Suprapubic skin (tissue), 4 donors: ENCODE data around the gene KCNIP3. TPM values are rescaled to one million over a fixed set of nuclear protein-coding genes. Genes with fewer than 3 reads are reported as not detected.

ENCODE experiments used
- DNase-seq, 2 donors: peaks; one replicate each; pipeline ENCODE4 v3.0.0-alpha.2; 2019; ENCODE audit warnings: low spot score in 2 of 2
- H3K27ac ChIP-seq: fragments of 200-600 bp; sonication (generic); one replicate; pipeline ENCODE4 v1.5.1; 2019
- H3K27me3 ChIP-seq: fragments of 200-600 bp; sonication (generic); one replicate; pipeline ENCODE4 v1.5.1; 2019
- H3K36me3 ChIP-seq: fragments of 200-600 bp; sonication (generic); one replicate; pipeline ENCODE4 v1.5.1; 2019
- H3K4me1 ChIP-seq: fragments of 200-600 bp; sonication (generic); one replicate; pipeline ENCODE4 v1.5.1; 2019
- H3K4me3 ChIP-seq: fragments of 200-600 bp; sonication (generic); one replicate; pipeline ENCODE4 v1.5.1; 2019; ENCODE audit warnings: mild to moderate bottlenecking
- H3K9me3 ChIP-seq: fragments of 200-600 bp; sonication (generic); one replicate; pipeline ENCODE4 v1.5.1; 2019
- CTCF ChIP-seq, 2 donors: fragments of 200-600 bp in 1 of 2; fragments of 450-650 bp in 1 of 2; sonication (generic) in 1 of 2; IDR thresholded peaks; one replicate each; pipeline ENCODE4 v1.5.1; 2016 to 2019; ENCODE audit warnings: antibody characterized with exemption in 2 of 2, mild to moderate bottlenecking in 1 of 2, moderate library complexity in 1 of 2
- EP300 ChIP-seq: sonication (generic); formaldehyde crosslinking; IDR thresholded peaks from one replicate; pipeline ENCODE4 v1.6.1; 2017; ENCODE audit warnings: antibody characterized with exemption
- POLR2A ChIP-seq, 2 donors: fragments of 450-650 bp; IDR thresholded peaks; one replicate each; pipeline ENCODE4 v1.6.1; 2017; ENCODE audit warnings: antibody characterized with exemption in 2 of 2, mild to moderate bottlenecking in 2 of 2, moderate library complexity in 2 of 2
- POLR2AphosphoS5 ChIP-seq, 3 donors: sonication (generic); formaldehyde crosslinking; IDR thresholded peaks; one replicate each; pipeline ENCODE4 v1.6.1; 2017; ENCODE audit warnings: antibody characterized with exemption in 3 of 3
- WGBS: methylation state at CpG from one replicate; pipeline ENCODE4 v1.1.5; 2018; 5-methylcytosine and 5-hydroxymethylcytosine counted together
- total RNA-seq, 4 donors: library from RNA; depleted of rRNA; stranded (reverse); fragments of >200 nt; gene quantifications; one replicate each; pipeline ENCODE4 v1.1.0, GENCODE V29; 2016

KCNIP3 gene
- total RNA-seq, 4 donors from 2014 or later, result 7.1 to 21.6 (median 13.6) TPM

DNA sequence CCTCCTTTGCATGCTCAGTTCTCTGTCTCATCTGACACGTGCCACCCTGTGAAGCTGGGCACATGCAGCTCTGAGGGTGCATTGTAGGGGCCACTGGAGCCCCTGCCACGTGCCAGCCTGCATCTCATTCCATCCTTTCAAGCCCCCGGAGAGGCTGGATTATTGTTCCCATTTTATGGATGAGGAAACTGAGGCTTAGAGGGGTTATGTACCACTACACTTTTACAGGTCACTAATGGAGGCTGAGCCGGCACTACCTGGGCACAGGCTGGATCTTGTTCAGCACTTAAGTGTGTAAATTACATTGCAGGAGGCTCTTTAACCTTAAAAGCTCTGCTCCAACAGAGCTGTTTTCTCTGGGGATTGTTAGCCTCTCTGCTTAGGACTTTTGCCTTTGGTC is 47.5 kb downstream of the KCNIP3 start:
- TF ChIP-seq CTCF (IDR thresholded peaks at IDR 0.05) (no peak), POLR2A (IDR thresholded peaks at IDR 0.05) (no peak), EP300 (no peak), POLR2AphosphoS5 (IDR thresholded peaks at IDR 0.05) (no peak)
- Histone ChIP-seq H3K27me3 (peaks cover 15% of the 10 kb centered on the region), H3K36me3 (no peaks in the 10 kb centered on the region), H3K9me3 (no peaks in the 10 kb centered on the region), H3K4me1 (peaks cover 34% of the 10 kb centered on the region), H3K4me3 (no peak overlapping the region), H3K27ac (no peak overlapping the region)
- peak in 1 of 2 donors; percentile 29 for DNase-seq
- WGBS, result 82% methylated on average over 4 of the region's 4 CpGs

DNA sequence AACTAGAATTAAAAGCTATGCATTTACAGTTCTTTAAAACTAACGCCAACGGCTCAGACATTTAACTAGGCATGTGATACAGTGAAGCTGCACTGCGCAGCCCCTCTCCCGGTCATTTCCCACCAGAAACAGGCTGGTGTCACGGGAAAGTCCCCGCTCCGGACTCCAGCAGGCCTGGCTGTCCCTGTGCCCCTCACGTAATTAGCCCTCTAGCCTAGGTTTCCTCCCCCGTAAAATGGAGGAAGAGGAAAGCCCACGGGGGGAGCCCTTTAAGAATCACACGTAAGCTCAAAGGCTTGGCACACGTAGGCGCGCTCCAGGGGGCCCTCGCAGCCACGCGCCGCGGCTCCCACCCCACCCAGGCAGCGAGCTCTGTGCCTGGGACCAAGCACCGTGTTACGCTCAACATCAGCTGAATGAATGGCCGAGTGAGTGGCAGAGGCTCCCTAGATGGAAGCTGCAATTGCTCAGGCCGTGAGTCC is 48.0 kb downstream of the KCNIP3 start:
- Histone ChIP-seq H3K27ac (no peak overlapping the region), H3K4me3 (peak overlapping the region; percentile 73), H3K36me3 (no peaks in the 10 kb centered on the region), H3K27me3 (peaks cover 15% of the 10 kb centered on the region), H3K9me3 (no peaks in the 10 kb centered on the region), H3K4me1 (peaks cover 34% of the 10 kb centered on the region)
- 21% methylated on average over 22 of the region's 24 CpGs for WGBS
- TF ChIP-seq EP300 (no peak), CTCF (IDR thresholded peaks at IDR 0.05) (no peak), POLR2A (IDR thresholded peaks at IDR 0.05) (no peak), POLR2AphosphoS5 (IDR thresholded peaks at IDR 0.05) (no peak)
- no peak for DNase-seq

DNA sequence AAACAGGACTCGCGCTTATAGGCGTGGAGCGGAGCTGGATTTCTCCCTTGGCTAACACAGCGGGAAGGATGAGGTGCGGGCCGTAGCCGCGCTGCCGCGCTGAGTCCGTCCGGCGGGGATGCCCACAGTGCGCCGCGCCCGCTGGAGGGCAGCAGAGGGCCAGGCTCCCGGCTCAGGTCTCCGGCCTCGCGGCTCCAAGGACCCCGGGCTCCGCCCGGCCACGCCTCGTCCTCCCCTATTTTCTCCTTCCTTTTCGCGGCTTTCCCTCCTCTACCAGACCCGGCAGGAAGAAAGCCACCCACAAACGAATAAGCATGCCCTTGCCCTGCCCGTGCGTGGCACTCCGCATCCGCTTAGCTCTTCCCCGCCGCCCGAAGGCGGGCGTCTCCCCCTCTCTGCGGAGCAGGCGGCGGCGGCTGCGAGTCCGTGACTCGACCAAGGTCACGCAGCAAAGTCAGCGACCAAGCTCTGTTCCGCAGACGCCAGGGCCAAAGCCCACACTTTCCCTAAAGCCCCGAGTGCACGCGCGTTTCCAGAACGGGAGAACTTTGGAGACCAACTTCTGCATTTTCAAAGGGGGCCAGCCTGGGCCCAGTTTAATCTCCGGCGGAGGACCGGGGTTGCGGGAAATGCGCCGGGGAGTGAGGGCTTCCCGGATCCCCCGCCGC is 48.5 kb downstream of the KCNIP3 start:
- TF ChIP-seq POLR2A (IDR thresholded peaks at IDR 0.05) (no peak), CTCF (IDR thresholded peaks at IDR 0.05) (peak; percentile 42 to 95)
- H3K9me3 ChIP-seq, result no peaks in the 10 kb centered on the region
- H3K4me3 ChIP-seq, result peak overlapping the region; percentile 73
- peak overlapping the region; percentile 43 for H3K27ac ChIP-seq
- H3K4me1 ChIP-seq, result peaks cover 34% of the 10 kb centered on the region
- 0% methylated on average over 18 of the region's 65 CpGs for WGBS
- no peaks in the 10 kb centered on the region for H3K36me3 ChIP-seq
- peaks cover 15% of the 10 kb centered on the region for H3K27me3 ChIP-seq
- peak; percentile 85 to 87 for DNase-seq

- no CpG with 5 or more reads among the region's 88 CpGs for WGBS
- TF ChIP-seq EP300 (no peak), CTCF (IDR thresholded peaks at IDR 0.05) (no peak), POLR2AphosphoS5 (IDR thresholded peaks at IDR 0.05) (no peak), POLR2A (IDR thresholded peaks at IDR 0.05) (no peak)
- Histone ChIP-seq H3K9me3 (no peaks in the 10 kb centered on the region), H3K4me3 (peak overlapping the region; percentile 73), H3K4me1 (peaks cover 34% of the 10 kb centered on the region), H3K36me3 (no peaks in the 10 kb centered on the region), H3K27me3 (peaks cover 15% of the 10 kb centered on the region), H3K27ac (peak overlapping the region; percentile 64)
- DNase-seq, result peak in 1 of 2 donors; percentile 77
These were observed 49.1 kb downstream of the KCNIP3 start for GRCh38 chr2:95346231-95346737.

DNA sequence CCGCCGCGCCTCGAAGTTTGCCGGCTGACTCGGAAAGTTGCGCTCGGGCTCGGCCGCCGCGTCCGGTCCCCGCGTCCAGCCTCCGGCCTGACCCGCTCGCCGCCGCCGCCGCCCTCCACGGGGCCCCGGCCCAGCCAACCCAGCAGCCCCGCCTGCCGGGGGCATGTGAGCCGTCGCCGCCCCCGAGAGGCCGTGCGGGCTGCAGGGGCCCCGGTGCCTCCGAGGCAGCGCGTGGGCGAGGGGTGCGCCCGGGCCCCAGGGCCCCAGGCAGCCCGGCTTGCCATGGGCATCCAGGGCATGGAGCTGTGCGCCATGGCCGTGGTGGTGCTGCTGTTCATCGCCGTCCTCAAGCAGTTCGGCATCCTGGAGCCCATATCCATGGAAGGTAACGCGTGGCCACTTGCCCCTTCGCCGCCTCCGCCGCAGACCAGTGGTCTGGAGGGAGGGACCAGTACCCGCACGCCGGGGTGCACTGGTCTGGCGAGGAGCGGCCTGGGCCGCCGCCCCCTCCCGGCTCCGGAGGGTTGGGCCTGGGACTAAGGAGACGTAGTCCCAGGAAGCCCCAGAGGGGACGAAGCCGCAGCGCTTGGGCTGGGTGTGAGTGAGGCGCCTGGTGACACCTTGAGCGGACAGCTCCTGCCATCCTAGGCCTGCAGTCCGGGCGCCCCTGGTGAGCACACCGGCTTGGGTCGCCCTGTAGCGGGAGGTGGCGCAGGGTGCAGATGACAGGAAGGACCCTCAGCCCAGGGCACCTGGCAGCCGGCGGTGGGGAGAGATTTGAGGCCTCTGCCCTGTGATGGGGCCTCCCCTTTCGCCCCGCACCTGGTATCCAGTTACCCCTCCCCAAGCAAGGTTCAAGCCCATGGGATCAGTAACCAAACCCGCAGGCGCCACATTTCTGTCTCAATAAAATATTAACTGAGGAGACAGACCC is 49.9 kb downstream of the KCNIP3 start:
- Histone ChIP-seq H3K9me3 (no peaks in the 10 kb centered on the region), H3K36me3 (no peaks in the 10 kb centered on the region), H3K4me1 (peaks cover 34% of the 10 kb centered on the region), H3K27ac (peak overlapping the region; percentile 64), H3K27me3 (peaks cover 15% of the 10 kb centered on the region), H3K4me3 (peak overlapping the region; percentile 73)
- DNase-seq, result peak in 1 of 2 donors; percentile 83
- 49% methylated on average over 30 of the region's 78 CpGs for WGBS
- TF ChIP-seq POLR2AphosphoS5 (IDR thresholded peaks at IDR 0.05) (no peak), EP300 (no peak), CTCF (IDR thresholded peaks at IDR 0.05) (no peak), POLR2A (IDR thresholded peaks at IDR 0.05) (no peak)
